B cell (primary cell): ENCODE data around the gene ZCCHC24. TPM values are rescaled to one million over a fixed set of nuclear protein-coding genes. Genes with fewer than 3 reads are reported as not detected.

ENCODE experiments used
- ATAC-seq: fragments of 200-7000 bp; cut with Tn5 transposase; one replicate; pipeline ENCODE4 v1.10.0; 2021; ENCODE audit warnings: low read depth, mild to moderate bottlenecking, moderate number of reproducible peaks, moderate library complexity
- CTCF ChIA-PET: fragments of 350-600 bp; sonication (Branson Sonifier 250); formaldehyde crosslinking; loops from one replicate; lab custom pipeline; 2021; ENCODE audit warnings: antibody characterized with exemption, inconsistent platforms; lab: Charles Lee
- POLR2A ChIA-PET: fragments of 350-600 bp; sonication (Branson Sonifier 250); formaldehyde crosslinking; loops from one replicate; lab custom pipeline; 2021; ENCODE audit warnings: antibody characterized with exemption; lab: Charles Lee
- DNase-seq: peaks from one replicate; pipeline ENCODE4 v3.0.0; 2013
- H2AFZ ChIP-seq: 2 replicates; pipeline ENCODE4 v1.6.1; 2012; ENCODE audit warnings: mild to moderate bottlenecking, low read depth, low read length; ENCODE audit not compliant: insufficient read depth, poor library complexity, severe bottlenecking
- H3K27ac ChIP-seq, 2 donors: 1 replicate in 1 of 2; 2 replicates in 1 of 2; pipeline ENCODE4 v1.5.1; 2012 to 2013; ENCODE audit warnings: low read length in 2 of 2, mild to moderate bottlenecking in 2 of 2, moderate library complexity in 1 of 2
- H3K27me3 ChIP-seq, 4 experiments: fragments of 200-600 bp in 1 of 4; sonication (generic) in 1 of 4; replicated peaks in 1 of 4; 1 replicate in 2 of 4; 2 replicates in 2 of 4; pipeline versions ENCODE4 v1.6.1 to v1.7.0; 2013 to 2016; ENCODE audit warnings: low read length in 3 of 4, mild to moderate bottlenecking in 2 of 4, mixed read lengths in 1 of 4, moderate library complexity in 1 of 4; ENCODE audit not compliant: insufficient read depth in 4 of 4, control insufficient read depth in 3 of 4; ENCODE audit errors: control extremely low read depth in 1 of 4
- H3K36me3 ChIP-seq, 2 experiments: replicated peaks in 1 of 2; 1 replicate in 1 of 2; 2 replicates in 1 of 2; pipeline versions ENCODE4 v1.6.1 to v1.7.1; 2013; ENCODE audit warnings: low read length in 1 of 2; ENCODE audit not compliant: insufficient read depth in 2 of 2, control insufficient read depth in 1 of 2; ENCODE audit errors: control extremely low read depth in 1 of 2, extremely low read depth in 1 of 2
- H3K4me1 ChIP-seq, 2 donors: fragments of 200-600 bp in 1 of 2; sonication (generic) in 1 of 2; 1 replicate in 1 of 2; 2 replicates in 1 of 2; pipeline versions ENCODE4 v1.5.1 to v1.6.1; 2013 to 2017; ENCODE audit warnings: low read length in 2 of 2; ENCODE audit not compliant: control insufficient read depth in 2 of 2, insufficient read depth in 2 of 2
- H3K4me2 ChIP-seq: replicated peaks from 2 replicates; pipeline ENCODE3; 2012; ENCODE audit warnings: mild to moderate bottlenecking, low read depth, low read length; ENCODE audit not compliant: poor library complexity, severe bottlenecking
- H3K4me3 ChIP-seq, 5 experiments: fragments of 200-600 bp in 1 of 5; sonication (generic) in 1 of 5; 1 replicate in 3 of 5; 2 replicates in 2 of 5; pipeline versions ENCODE4 v1.5.1 to v1.7.0; 2011 to 2016; ENCODE audit warnings: low read length in 4 of 5, mild to moderate bottlenecking in 4 of 5, low read depth in 2 of 5, control low read depth in 1 of 5, moderate library complexity in 1 of 5; ENCODE audit not compliant: insufficient read depth in 1 of 5; ENCODE audit errors: control extremely low read depth in 1 of 5, extremely low read depth in 1 of 5
- H3K79me2 ChIP-seq: fragments of 200-600 bp; sonication (generic); one replicate; pipeline ENCODE4 v1.6.0; 2016; ENCODE audit warnings: low read length; ENCODE audit not compliant: control insufficient read depth, insufficient read depth
- H3K9ac ChIP-seq: fragments of 200-600 bp; sonication (generic); 2 replicates; pipeline ENCODE4 v1.6.1; 2017; ENCODE audit warnings: mild to moderate bottlenecking, low read length, moderate library complexity
- H3K9me3 ChIP-seq, 3 donors: one replicate each; pipeline versions ENCODE4 v1.6.1 to v1.7.1; 2013; ENCODE audit warnings: low read length in 2 of 3; ENCODE audit not compliant: control insufficient read depth in 2 of 3, insufficient read depth in 1 of 3; ENCODE audit errors: control extremely low read depth in 1 of 3
- H4K20me1 ChIP-seq: 2 replicates; pipeline ENCODE4 v1.6.0; 2012; ENCODE audit warnings: mild to moderate bottlenecking, low read length; ENCODE audit not compliant: insufficient read depth, control insufficient read depth, poor library complexity, severe bottlenecking
- H3K27ac Mint-ChIP-seq: one replicate; pipeline ENCODE4 v1.8.0; 2021; ENCODE audit warnings: mixed read lengths
- H3K27me3 Mint-ChIP-seq: one replicate; pipeline ENCODE4 v1.8.0; 2021; ENCODE audit warnings: mixed read lengths
- H3K4me1 Mint-ChIP-seq: one replicate; pipeline ENCODE4 v1.8.0; 2021; ENCODE audit warnings: mixed read lengths
- H3K4me3 Mint-ChIP-seq: one replicate; pipeline ENCODE4 v1.8.0; 2021; ENCODE audit warnings: mixed read lengths
- H3K9me3 Mint-ChIP-seq: one replicate; pipeline ENCODE4 v1.8.0; 2022; ENCODE audit warnings: mixed read lengths; ENCODE audit not compliant: insufficient read depth
- CTCF ChIP-seq: fragments of 200-600 bp; IDR thresholded peaks from one replicate; pipeline ENCODE4 v1.8.0; 2022; ENCODE audit warnings: antibody characterized with exemption, mild to moderate bottlenecking
- EZH2 ChIP-seq: IDR thresholded peaks from 2 replicates; pipeline ENCODE4 v1.6.1; 2012; ENCODE audit warnings: borderline replicate concordance, low read depth, mild to moderate bottlenecking, moderate library complexity, low read length; ENCODE audit not compliant: insufficient read depth, poor library complexity, severe bottlenecking
- WGBS: methylation state at CpG from one replicate; pipeline ENCODE4 v1.1.5; 2013; ENCODE audit warnings: missing lambda C conversion rate; ENCODE audit not compliant: insufficient coverage; 5-methylcytosine and 5-hydroxymethylcytosine counted together
- intact Hi-C: fragments of 100-400 bp; cut with micrococcal nuclease; formaldehyde crosslinking; loops from one replicate; pipeline ENCODE4 v1.10.0; 2022
- polyA plus RNA-seq: library from polyadenylated mRNA; depleted of rRNA; stranded (reverse); fragments of >200 nt; gene quantifications from 2 replicates; pipeline ENCODE4 v1.2.3, GENCODE V29; 2012
- total RNA-seq, 2 donors: library from RNA; stranded (reverse); fragments of 120-200 nt in 1 of 2; gene quantifications; 1 replicate in 1 of 2; 2 replicates in 1 of 2; pipeline versions ENCODE4 v1.2.3 to v1.2.4, GENCODE V29; 2013 to 2022

Gene ZCCHC24
- total and polyA plus RNA-seq, 2 donors (not counting 1 experiment from before 2014, with no cell fraction given), result 0.34 to 2.3 TPM

GRCh38 chr10:79487296-79488194, 42.1 kb upstream of the ZCCHC24 start:
- H2AFZ ChIP-seq, result no peak overlapping the region
- H4K20me1 ChIP-seq, result no peaks in the 10 kb centered on the region
- intact Hi-C loops, result loop anchor here (1.0 kb wide), 2 partner anchors 87 to 113 kb away; no protein-coding TSS in a partner anchor
- H3K9ac ChIP-seq, result no peak overlapping the region
- H3K27me3 ChIP-seq, result no peaks in the 10 kb centered on the region
- ChIA-PET CTCF (interaction anchor here (0.7 to 9.3 kb wide), 13 partner anchors 8 to 274 kb away, joined by 3 to 124 read pairs (median 4); no protein-coding TSS in a partner anchor), POLR2A (no interaction called here)
- TF ChIP-seq CTCF (peak; percentile 67), EZH2 (no peak)
- no peak overlapping the region for H3K4me2 ChIP-seq
- no peaks in the 10 kb centered on the region for H3K4me1 Mint-ChIP-seq
- H3K79me2 ChIP-seq, result no peaks in the 10 kb centered on the region
- H3K9me3 Mint-ChIP-seq, result no peaks in the 10 kb centered on the region
- no peaks in the 10 kb centered on the region for H3K9me3 ChIP-seq
- WGBS, result 65% methylated on average over 6 of the region's 10 CpGs
- DNase-seq (peak; percentile 58), ATAC-seq (peak; percentile 65)
- no peak overlapping the region for H3K4me3 ChIP-seq
- no peak overlapping the region for H3K4me3 Mint-ChIP-seq
- no peak overlapping the region for H3K27ac ChIP-seq
- H3K36me3 ChIP-seq, result no peaks in the 10 kb centered on the region
- peaks cover 7% of the 10 kb centered on the region for H3K27me3 Mint-ChIP-seq
- H3K27ac Mint-ChIP-seq, result no peak overlapping the region
- no peaks in the 10 kb centered on the region for H3K4me1 ChIP-seq

- Mint-ChIP-seq H3K27me3 (peaks cover 10% of the 10 kb centered on the region), H3K4me3 (no peak overlapping the region), H3K27ac (no peak overlapping the region), H3K4me1 (no peaks in the 10 kb centered on the region), H3K9me3 (no peaks in the 10 kb centered on the region)
- intact Hi-C loops, result no loop called here
- no peak for DNase-seq
- ATAC-seq, result no peak
- Histone ChIP-seq H3K4me1 (no peaks in the 10 kb centered on the region), H3K9me3 (peaks cover 0 to 2% (median 0%) of the 10 kb centered on the region in 3 donors), H2AFZ (no peak overlapping the region), H3K79me2 (no peaks in the 10 kb centered on the region), H3K4me3 (no peak overlapping the region), H3K27ac (no peak overlapping the region), H3K9ac (no peak overlapping the region), H3K27me3 (no peaks in the 10 kb centered on the region), H4K20me1 (no peaks in the 10 kb centered on the region), H3K36me3 (no peaks in the 10 kb centered on the region), H3K4me2 (no peak overlapping the region)
- CTCF ChIA-PET, result interaction anchor here (9.3 kb wide), 1 partner anchor 110 kb away, joined by 124 read pairs; no protein-coding TSS in a partner anchor
- 69% methylated on average over 1 of the region's 6 CpGs for WGBS
- TF ChIP-seq EZH2 (no peak), CTCF (no peak)
- POLR2A ChIA-PET, result interaction anchor here (0.7 kb wide), 1 partner anchor 253 kb away, joined by 4 read pairs; no protein-coding TSS in a partner anchor
Measured at GRCh38 chr10:79484476-79484875, 39.1 kb upstream of the ZCCHC24 start.
